ENCODE results near the gene PHLPP1.

Gene PHLPP1

GRCh38 chr18:62988471-62988870 is 273.1 kb downstream of the PHLPP1 start:
- DNase-seq, result no peak

- no peak for DNase-seq
Observed at GRCh38 chr18:62989195-62989594, 273.9 kb downstream of the PHLPP1 start.

- no peak for DNase-seq
Observed at GRCh38 chr18:62990653-62991052, 275.3 kb downstream of the PHLPP1 start.

GRCh38 chr18:62991389-62991788 is 276.0 kb downstream of the PHLPP1 start:
- DNase-seq, result no peak

- no peak for DNase-seq
Observed at GRCh38 chr18:62991959-62992358, 276.6 kb downstream of the PHLPP1 start.

- DNase-seq, result no peak
Observed at GRCh38 chr18:62992877-62993365, 277.6 kb downstream of the PHLPP1 start.

GRCh38 chr18:62996566-62996965 is 281.2 kb downstream of the PHLPP1 start:
- DNase-seq, result no peak

- DNase-seq, result no peak
Observed at GRCh38 chr18:62997076-62997475, 281.7 kb downstream of the PHLPP1 start.

- no peak for DNase-seq
Observed at GRCh38 chr18:62998443-62998842, 283.1 kb downstream of the PHLPP1 start.

GRCh38 chr18:62999392-62999791 is 284.1 kb downstream of the PHLPP1 start:
- DNase-seq, result no peak

GRCh38 chr18:62999921-63000320 is 284.6 kb downstream of the PHLPP1 start:
- DNase-seq, result no peak

- DNase-seq, result no peak
Observed at GRCh38 chr18:63000839-63001238, 285.5 kb downstream of the PHLPP1 start.

GRCh38 chr18:63001861-63002260 is 286.5 kb downstream of the PHLPP1 start:
- DNase-seq, result no peak

- DNase-seq, result no peak
Observed at GRCh38 chr18:63002305-63002704, 287.0 kb downstream of the PHLPP1 start.

GRCh38 chr18:63002803-63003445 is 287.6 kb downstream of the PHLPP1 start:
- DNase-seq, result no peak

GRCh38 chr18:63003899-63004298 is 288.6 kb downstream of the PHLPP1 start:
- no peak for DNase-seq

GRCh38 chr18:63004466-63005089 is 289.2 kb downstream of the PHLPP1 start:
- no peak for DNase-seq

- DNase-seq, result no peak
Observed at GRCh38 chr18:63005306-63005705, 290.0 kb downstream of the PHLPP1 start.

GRCh38 chr18:63007231-63007630 is 291.9 kb downstream of the PHLPP1 start:
- no peak for DNase-seq

GRCh38 chr18:63016270-63016669 is 300.9 kb downstream of the PHLPP1 start:
- no peak for DNase-seq

GRCh38 chr18:63017076-63017475 is 301.7 kb downstream of the PHLPP1 start:
- no peak for DNase-seq

- no peak for DNase-seq
Observed at GRCh38 chr18:63017977-63018376, 302.6 kb downstream of the PHLPP1 start.

GRCh38 chr18:63022429-63023022 is 307.2 kb downstream of the PHLPP1 start:
- DNase-seq, result no peak
